Smooth muscle cell (in vitro differentiated cells): ENCODE measurements around the gene SGSM1. TPM values are rescaled to one million over a fixed set of nuclear protein-coding genes. Genes with fewer than 3 reads are reported as not detected.

ENCODE experiments used
- DNase-seq: peaks from one replicate; lab custom pipeline; 2025; ENCODE audit not compliant: unreplicated experiment; lab: John Stamatoyannopoulos, UW
- H2AFZ ChIP-seq: fragments of 200-600 bp; sonication (generic); 2 replicates; pipeline ENCODE4 v1.6.0; 2016; ENCODE audit warnings: antibody characterized with exemption, low read depth, mild to moderate bottlenecking
- H3F3A ChIP-seq: fragments of 200-600 bp; sonication (generic); 2 replicates; pipeline ENCODE4 v1.6.0; 2017; ENCODE audit warnings: antibody characterized with exemption, low read depth
- H3K27ac ChIP-seq: fragments of 200-600 bp; sonication (generic); 2 replicates; pipeline ENCODE4 v1.5.1; 2016; ENCODE audit warnings: low read depth, mild to moderate bottlenecking
- H3K27me3 ChIP-seq: fragments of 200-600 bp; sonication (generic); 2 replicates; pipeline ENCODE4 v1.6.1; 2016; ENCODE audit warnings: low read depth, mild to moderate bottlenecking
- H3K36me3 ChIP-seq: fragments of 200-600 bp; sonication (generic); 2 replicates; pipeline ENCODE4 v1.5.1; 2016; ENCODE audit warnings: low read depth
- H3K4me1 ChIP-seq: fragments of 200-600 bp; sonication (generic); 2 replicates; pipeline ENCODE4 v1.5.1; 2016; ENCODE audit warnings: low read depth
- H3K4me2 ChIP-seq: fragments of 200-600 bp; sonication (generic); 2 replicates; pipeline ENCODE4 v1.6.0; 2016; ENCODE audit warnings: mild to moderate bottlenecking
- H3K4me3 ChIP-seq: fragments of 200-600 bp; sonication (generic); 2 replicates; pipeline ENCODE4 v1.5.1; 2016; ENCODE audit warnings: mild to moderate bottlenecking
- H3K79me2 ChIP-seq: fragments of 200-600 bp; sonication (generic); 2 replicates; pipeline ENCODE4 v1.6.0; 2016; ENCODE audit warnings: low read depth, mild to moderate bottlenecking
- H3K9ac ChIP-seq: fragments of 200-600 bp; sonication (generic); 2 replicates; pipeline ENCODE4 v1.6.0; 2016; ENCODE audit warnings: low read depth
- H3K9me3 ChIP-seq: fragments of 200-600 bp; sonication (generic); replicated peaks from 2 replicates; pipeline ENCODE4 v1.5.1; 2016; ENCODE audit warnings: low read depth
- H4K20me1 ChIP-seq: fragments of 200-600 bp; sonication (generic); 2 replicates; pipeline ENCODE4 v1.6.0; 2016; ENCODE audit warnings: low read depth
- CTCF ChIP-seq: fragments of 200-600 bp; sonication (generic); IDR thresholded peaks from 2 replicates; pipeline ENCODE4 v1.5.1; 2017; ENCODE audit warnings: borderline replicate concordance, mild to moderate bottlenecking, antibody characterized with exemption; ENCODE audit not compliant: insufficient read depth, poor library complexity, severe bottlenecking
- WGBS: methylation state at CpG from one replicate; pipeline ENCODE4 v1.1.7; 2016; ENCODE audit warnings: low lambda C conversion rate; 5-methylcytosine and 5-hydroxymethylcytosine counted together
- polyA plus RNA-seq: library from polyadenylated mRNA; unstranded; fragments of >200 nt; fragmentation: Nextera tagmentation; extraction: Ambion mirVana; gene quantifications from 2 replicates; pipeline ENCODE4 v1.2.1, GENCODE V29; 2016
- total RNA-seq: library from RNA; depleted of rRNA; stranded (reverse); fragments of >200 nt; gene quantifications from 2 replicates; pipeline ENCODE4 v1.2.3, GENCODE V29; 2014

SGSM1 gene
- total and polyA plus RNA-seq, 2 experiments from 2014 or later = 0.18 TPM; not detected in 1

DNA sequence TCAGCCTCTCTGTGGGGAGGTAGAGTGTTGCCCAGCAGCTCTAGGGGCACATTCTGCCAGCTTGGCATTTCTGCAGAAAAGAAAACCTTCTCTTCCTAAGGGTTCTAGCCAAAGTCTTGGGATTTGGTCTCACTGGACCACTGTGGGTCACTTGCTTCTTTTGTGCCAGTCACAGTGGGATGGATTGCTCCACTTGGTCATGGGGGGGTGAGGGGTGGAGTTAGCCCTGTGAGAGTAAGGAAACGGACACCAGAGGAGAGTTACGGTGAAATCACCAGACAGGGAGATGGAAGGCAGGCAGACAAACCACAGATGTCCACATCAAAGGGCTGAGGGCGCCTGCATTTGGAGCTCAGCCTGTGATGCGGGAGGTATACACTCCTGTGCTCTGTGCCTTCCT lies 10.8 kb downstream of the SGSM1 start:
- no peak overlapping the region for H3K27ac ChIP-seq
- H3K79me2 ChIP-seq = no peaks in the 10 kb centered on the region
- no peaks in the 10 kb centered on the region for H3K9me3 ChIP-seq
- H3K9ac ChIP-seq = no peak overlapping the region
- no peak for TF ChIP-seq CTCF
- H3K4me1 ChIP-seq = no peaks in the 10 kb centered on the region
- H3K4me2 ChIP-seq = no peak overlapping the region
- H3K4me3 ChIP-seq = no peak overlapping the region
- WGBS = 38% methylated on average over 4 of the region's 4 CpGs
- no peak for DNase-seq
- H4K20me1 ChIP-seq = no peaks in the 10 kb centered on the region
- H3F3A ChIP-seq = no peaks in the 10 kb centered on the region
- H2AFZ ChIP-seq = no peak overlapping the region
- H3K36me3 ChIP-seq = no peaks in the 10 kb centered on the region
- no peaks in the 10 kb centered on the region for H3K27me3 ChIP-seq

GRCh38 chr22:24819487-24819886 lies 13.5 kb downstream of the SGSM1 start:
- no peak overlapping the region for H3K9ac ChIP-seq
- WGBS = 83% methylated on average over 2 of the region's 2 CpGs
- H3K9me3 ChIP-seq = no peaks in the 10 kb centered on the region
- TF ChIP-seq CTCF = no peak
- no peaks in the 10 kb centered on the region for H3F3A ChIP-seq
- no peaks in the 10 kb centered on the region for H4K20me1 ChIP-seq
- H3K36me3 ChIP-seq = no peaks in the 10 kb centered on the region
- no peaks in the 10 kb centered on the region for H3K4me1 ChIP-seq
- no peak for DNase-seq
- no peak overlapping the region for H3K4me3 ChIP-seq
- no peak overlapping the region for H2AFZ ChIP-seq
- H3K27ac ChIP-seq = no peak overlapping the region
- H3K4me2 ChIP-seq = no peak overlapping the region
- H3K79me2 ChIP-seq = no peaks in the 10 kb centered on the region
- no peaks in the 10 kb centered on the region for H3K27me3 ChIP-seq

GRCh38 chr22:24819911-24820461 lies 14.0 kb downstream of the SGSM1 start:
- 73% methylated on average over 10 of the region's 10 CpGs for WGBS

More at GRCh38 chr22:24819911-24820461, 14.0 kb downstream of the SGSM1 start:
- Histone ChIP-seq H3K4me2 (no peak overlapping the region), H3K27ac (no peak overlapping the region), H4K20me1 (no peaks in the 10 kb centered on the region), H3K79me2 (no peaks in the 10 kb centered on the region), H2AFZ (no peak overlapping the region), H3F3A (no peaks in the 10 kb centered on the region), H3K4me1 (no peaks in the 10 kb centered on the region), H3K27me3 (no peaks in the 10 kb centered on the region), H3K4me3 (no peak overlapping the region), H3K9me3 (no peaks in the 10 kb centered on the region), H3K9ac (no peak overlapping the region), H3K36me3 (no peaks in the 10 kb centered on the region)
- DNase-seq = no peak
- no peak for TF ChIP-seq CTCF
